ENCODE measurements around the gene ITGB6. TPM values are rescaled to one million over a fixed set of nuclear protein-coding genes. Genes with fewer than 3 reads are reported as not detected.

Gene ITGB6
- total and polyA plus RNA-seq, 10 of the 15 experiments (the other 5 are each of a cell fraction or from before 2014, with no cell fraction given): 0.04 TPM; not detected in 9

DNA sequence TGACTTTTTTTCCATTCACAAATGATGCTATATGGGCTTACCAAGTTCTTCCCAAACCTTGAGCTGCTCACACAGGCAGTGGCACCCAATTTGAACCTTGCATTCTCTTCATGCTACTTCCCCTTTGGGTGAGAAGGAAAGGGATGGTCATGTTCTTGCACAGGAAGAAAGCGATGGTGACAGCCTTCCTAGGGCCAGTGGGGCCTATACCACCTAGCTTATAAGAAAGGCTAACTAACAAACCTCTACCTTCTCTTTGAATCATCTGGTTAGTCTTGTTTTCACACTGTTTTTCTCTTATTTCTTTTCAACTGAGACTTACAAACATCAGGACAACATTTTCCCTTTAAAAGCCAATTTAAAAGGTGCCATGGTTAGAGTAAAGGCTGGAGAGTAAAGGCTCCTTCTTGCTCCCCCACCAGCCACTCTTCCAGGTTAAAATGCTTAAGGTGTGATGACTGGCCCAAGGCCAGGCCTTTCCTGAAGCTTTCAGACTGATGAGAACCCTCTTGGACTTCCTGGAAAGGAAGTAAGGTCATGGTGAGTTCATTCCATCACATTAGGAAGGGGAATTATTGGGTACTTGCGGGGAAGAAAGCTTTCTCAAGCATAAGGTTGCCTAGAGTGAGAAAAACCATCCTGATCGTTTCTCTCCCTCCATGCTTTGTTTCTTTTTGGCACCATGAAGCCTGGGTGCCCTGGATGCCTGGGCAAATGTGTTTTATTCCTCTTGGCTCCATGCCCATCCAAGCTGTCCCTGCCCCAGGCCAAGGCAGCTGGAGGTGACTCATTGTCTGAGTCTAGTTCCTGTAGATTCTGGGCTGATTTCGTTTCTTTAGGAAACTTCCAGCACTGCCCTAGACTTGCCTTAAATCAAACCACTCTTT lies 41.4 kb upstream of the ITGB6 start:
- ChIA-PET CTCF (interaction anchor here (0.6 to 1.4 kb wide), 3 partner anchors 10 to 20 kb away, joined by 3 read pairs; no protein-coding TSS in a partner anchor), SMC1A (ENCODE audit: uncharacterized antibody, unreplicated experiment) (interaction anchor here (1.1 to 1.5 kb wide), 2 partner anchors 9 to 14 kb away, joined by 3 read pairs; no protein-coding TSS in a partner anchor), POLR2A (no interaction called here), RAD21 (ENCODE audit: unreplicated experiment) (interaction anchor here (1.8 kb wide), 1 partner anchor 132 kb away, joined by 5 read pairs; no protein-coding TSS in a partner anchor)
- 32% methylated on average over 4 of the region's 4 CpGs for WGBS (ENCODE audit: insufficient coverage, insufficient replicate concordance, low lambda C conversion rate, missing lambda C conversion rate)
- peaks cover 0 to 3% of the 10 kb centered on the region in 2 experiments; a peak in 2 of 4 replicates for H3K27me3 ChIP-seq (replicated peaks in 1 of 2; ENCODE audit: control insufficient read depth in 2 of 2, insufficient read depth in 2 of 2, low read length in 1 of 2)
- no peak overlapping the region for H3K4me3 ChIP-seq
- DNase-seq (ENCODE audit: low read depth, low spot score): no peak
- no peak overlapping the region for H3K27ac ChIP-seq (ENCODE audit: control insufficient read depth, insufficient read depth)
- FAIRE-seq: no peak
- ATAC-seq: no peak
- H3K4me2 ChIP-seq (ENCODE audit: control insufficient read depth, insufficient read depth): no peak overlapping the region
- TF ChIP-seq, protein P1, sequence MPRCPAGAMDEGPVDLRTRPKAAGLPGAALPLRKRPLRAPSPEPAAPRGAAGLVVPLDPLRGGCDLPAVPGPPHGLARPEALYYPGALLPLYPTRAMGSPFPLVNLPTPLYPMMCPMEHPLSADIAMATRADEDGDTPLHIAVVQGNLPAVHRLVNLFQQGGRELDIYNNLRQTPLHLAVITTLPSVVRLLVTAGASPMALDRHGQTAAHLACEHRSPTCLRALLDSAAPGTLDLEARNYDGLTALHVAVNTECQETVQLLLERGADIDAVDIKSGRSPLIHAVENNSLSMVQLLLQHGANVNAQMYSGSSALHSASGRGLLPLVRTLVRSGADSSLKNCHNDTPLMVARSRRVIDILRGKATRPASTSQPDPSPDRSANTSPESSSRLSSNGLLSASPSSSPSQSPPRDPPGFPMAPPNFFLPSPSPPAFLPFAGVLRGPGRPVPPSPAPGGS (IDR thresholded peaks at IDR 0.05; ENCODE audit: borderline replicate concordance, insufficient read depth, low read depth, low read length, poor library complexity, severe bottlenecking): no peak
- no peak for TF ChIP-seq TARDBP (IDR thresholded peaks at IDR 0.05; ENCODE audit: borderline replicate concordance)
- TF ChIP-seq LARP7 (IDR thresholded peaks at IDR 0.05): no peak
- no peak for TF ChIP-seq POU2F2 (IDR thresholded peaks at IDR 0.05; ENCODE audit: borderline replicate concordance, low read depth, low read length)
- TF ChIP-seq, protein P2, sequence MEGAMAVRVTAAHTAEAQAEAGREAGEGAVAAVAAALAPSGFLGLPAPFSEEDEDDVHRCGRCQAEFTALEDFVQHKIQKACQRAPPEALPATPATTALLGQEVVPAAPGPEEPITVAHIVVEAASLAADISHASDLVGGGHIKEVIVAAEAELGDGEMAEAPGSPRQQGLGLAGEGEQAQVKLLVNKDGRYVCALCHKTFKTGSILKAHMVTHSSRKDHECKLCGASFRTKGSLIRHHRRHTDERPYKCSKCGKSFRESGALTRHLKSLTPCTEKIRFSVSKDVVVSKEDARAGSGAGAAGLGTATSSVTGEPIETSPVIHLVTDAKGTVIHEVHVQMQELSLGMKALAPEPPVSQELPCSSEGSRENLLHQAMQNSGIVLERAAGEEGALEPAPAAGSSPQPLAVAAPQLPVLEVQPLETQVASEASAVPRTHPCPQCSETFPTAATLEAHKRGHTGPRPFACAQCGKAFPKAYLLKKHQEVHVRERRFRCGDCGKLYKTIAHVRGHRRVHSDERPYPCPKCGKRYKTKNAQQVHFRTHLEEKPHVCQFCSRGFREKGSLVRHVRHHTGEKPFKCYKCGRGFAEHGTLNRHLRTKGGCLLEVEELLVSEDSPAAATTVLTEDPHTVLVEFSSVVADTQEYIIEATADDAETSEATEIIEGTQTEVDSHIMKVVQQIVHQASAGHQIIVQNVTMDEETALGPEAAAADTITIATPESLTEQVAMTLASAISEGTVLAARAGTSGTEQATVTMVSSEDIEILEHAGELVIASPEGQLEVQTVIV (IDR thresholded peaks at IDR 0.05; ENCODE audit: borderline replicate concordance, partially characterized antibody): no peak
- TF ChIP-seq, protein P3, sequence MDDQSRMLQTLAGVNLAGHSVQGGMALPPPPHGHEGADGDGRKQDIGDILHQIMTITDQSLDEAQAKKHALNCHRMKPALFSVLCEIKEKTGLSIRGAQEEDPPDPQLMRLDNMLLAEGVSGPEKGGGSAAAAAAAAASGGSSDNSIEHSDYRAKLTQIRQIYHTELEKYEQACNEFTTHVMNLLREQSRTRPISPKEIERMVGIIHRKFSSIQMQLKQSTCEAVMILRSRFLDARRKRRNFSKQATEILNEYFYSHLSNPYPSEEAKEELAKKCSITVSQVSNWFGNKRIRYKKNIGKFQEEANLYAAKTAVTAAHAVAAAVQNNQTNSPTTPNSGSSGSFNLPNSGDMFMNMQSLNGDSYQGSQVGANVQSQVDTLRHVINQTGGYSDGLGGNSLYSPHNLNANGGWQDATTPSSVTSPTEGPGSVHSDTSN (IDR thresholded peaks at IDR 0.05; ENCODE audit: insufficient replicate concordance, low read depth, low read length): no peak
- TF ChIP-seq ZZZ3 (IDR thresholded peaks at IDR 0.05; ENCODE audit: control insufficient read depth, insufficient read length, low read depth): no peak
- TF ChIP-seq PAX5 (IDR thresholded peaks at IDR 0.05; ENCODE audit: borderline replicate concordance, low read depth, low read length): no peak
- no peak for TF ChIP-seq ETV6 (conservative IDR thresholded peaks at IDR 0.05 in 1 of 2, IDR thresholded peaks at IDR 0.05 in 1 of 2; ENCODE audit: borderline replicate concordance in 1 of 2, low read depth in 1 of 2)
- no peak for TF ChIP-seq SMC3 (IDR thresholded peaks at IDR 0.05; ENCODE audit: borderline replicate concordance, low read length)
- H3K79me2 ChIP-seq (ENCODE audit: control insufficient read depth, insufficient read depth, low read length): no peaks in the 10 kb centered on the region
- no peak overlapping the region for H3K9ac ChIP-seq (ENCODE audit: control insufficient read depth, insufficient read depth, low read length)
- in situ Hi-C loops (cut with MboI) (no loop called here), intact Hi-C loops (cut with micrococcal nuclease; ENCODE audit: unreplicated experiment) (no loop called here)
- H4K20me1 ChIP-seq (ENCODE audit: control insufficient read depth, insufficient read depth): no peaks in the 10 kb centered on the region
- no peaks in the 10 kb centered on the region for H3K9me3 ChIP-seq (replicated peaks; ENCODE audit: control insufficient read depth, insufficient read depth, low read length)
- no peaks in the 10 kb centered on the region for H3K36me3 ChIP-seq (ENCODE audit: control insufficient read depth in 2 of 2, insufficient read depth in 2 of 2, low read length in 1 of 2)
- BruUV-seq (replicated peaks): no TSS peak
- no peaks in the 10 kb centered on the region for H3K4me1 ChIP-seq (ENCODE audit: control insufficient read depth, insufficient read depth, low read length)
- no peak overlapping the region for H2AFZ ChIP-seq (ENCODE audit: control insufficient read depth, low read depth, low read length)

Data from GM12878 (cell line).